Activated CD4-positive, alpha-beta T cell treated with anti-CD3 and anti-CD28 coated beads, Interleukin-2, amount 50 U/mL, for 16 hours (primary cell): Measurements from ENCODE around the gene NNAT.

Experiments used
- DNase-seq: peaks from one replicate; pipeline ENCODE4 v3.0.0-alpha.2; 2020

Gene NNAT

GRCh38 chr20:37567671-37568588 is 46.9 kb downstream of the NNAT start:
- no peak for DNase-seq

- no peak for DNase-seq
Measured at GRCh38 chr20:37570419-37570818, 49.4 kb downstream of the NNAT start.

GRCh38 chr20:37571033-37571432 is 50.0 kb downstream of the NNAT start:
- no peak for DNase-seq
